ENCODE data around the gene XRN2. TPM values are rescaled to one million over a fixed set of nuclear protein-coding genes. Genes with fewer than 3 reads are reported as not detected.

Gene XRN2
- total RNA-seq, 1 donor from 2014 or later = 156 TPM

GRCh38 chr20:21430020-21430419, 126.9 kb downstream of the XRN2 start:
- peak; percentile 86 for DNase-seq (ENCODE audit: low read depth)

GRCh38 chr20:21432911-21433310, 129.8 kb downstream of the XRN2 start:
- no peak for DNase-seq (ENCODE audit: low read depth)

- peak; percentile 80 for DNase-seq (ENCODE audit: low read depth)
Observed at GRCh38 chr20:21433329-21433890, 130.3 kb downstream of the XRN2 start.

GRCh38 chr20:21435576-21435975, 132.4 kb downstream of the XRN2 start:
- DNase-seq (ENCODE audit: low read depth) = peak; percentile 59

- DNase-seq (ENCODE audit: low read depth) = peak; percentile 99
Observed at GRCh38 chr20:21436205-21436604, 133.1 kb downstream of the XRN2 start.

- DNase-seq (ENCODE audit: low read depth) = no peak
Observed at GRCh38 chr20:21437248-21437647, 134.1 kb downstream of the XRN2 start.

- peak; percentile 74 for DNase-seq (ENCODE audit: low read depth)
Observed at GRCh38 chr20:21437816-21438215, 134.7 kb downstream of the XRN2 start.

Other genes with a start within 250 kb of the XRN2 start
- not detected in 2 replicates for gene LINC00237, start 197.0 kb upstream of the XRN2 start, total RNA-seq
- gene KIZ, start 177.2 kb upstream of the XRN2 start, total RNA-seq = 3.3 and 20.4 TPM in 2 replicates
- not detected in 2 replicates for gene NKX2-4, start 94.2 kb downstream of the XRN2 start, total RNA-seq
- not detected in 2 replicates for gene NKX2-2, start 210.7 kb downstream of the XRN2 start, total RNA-seq